Thoracic aorta (tissue), 2 donors: ENCODE measurements around the gene DUSP7. TPM values are rescaled to one million over a fixed set of nuclear protein-coding genes. Genes with fewer than 3 reads are reported as not detected.

Experiments
- ATAC-seq: fragments of 150-250 bp; one replicate; pipeline ENCODE4 v1.8.0; 2017; ENCODE audit warnings: low read depth; ENCODE audit not compliant: insufficient number of reproducible peaks, low FRiP score
- DNase-seq: peaks from one replicate; pipeline ENCODE4 v3.0.0-alpha.2; 2020; ENCODE audit warnings: low spot score
- H3K27ac ChIP-seq, 2 donors: fragments of 200-600 bp; sonication (generic); 1 replicate in 1 of 2; 2 replicates in 1 of 2; pipeline ENCODE4 v1.5.1; 2016; ENCODE audit warnings: mild to moderate bottlenecking in 2 of 2, moderate library complexity in 2 of 2
- H3K27me3 ChIP-seq: fragments of 200-600 bp; sonication (generic); replicated peaks from 2 replicates; pipeline ENCODE4 v1.6.0; 2016; ENCODE audit warnings: mild to moderate bottlenecking; ENCODE audit not compliant: insufficient read depth
- H3K36me3 ChIP-seq: fragments of 200-600 bp; sonication (generic); one replicate; pipeline ENCODE4 v1.5.1; 2016
- H3K4me1 ChIP-seq, 2 donors: fragments of 200-600 bp; sonication (generic); 1 replicate in 1 of 2; 2 replicates in 1 of 2; pipeline versions ENCODE4 v1.5.1 to v1.6.0; 2016; ENCODE audit warnings: low read depth in 2 of 2, mild to moderate bottlenecking in 1 of 2; ENCODE audit not compliant: control insufficient read depth in 1 of 2
- H3K4me3 ChIP-seq: fragments of 200-600 bp; sonication (generic); 2 replicates; pipeline ENCODE4 v1.5.1; 2016; ENCODE audit warnings: mild to moderate bottlenecking
- H3K9me3 ChIP-seq: fragments of 200-600 bp; sonication (generic); 2 replicates; pipeline ENCODE4 v1.5.1; 2016
- CTCF ChIP-seq: fragments of 200-600 bp; sonication (generic); IDR thresholded peaks from one replicate; pipeline ENCODE4 v1.5.1; 2019; ENCODE audit warnings: antibody characterized with exemption
- total RNA-seq, 2 donors: library from RNA; depleted of rRNA; stranded (reverse); fragments of >200 nt; gene quantifications; one replicate each; pipeline versions ENCODE4 v1.1.0 to v1.2.3, GENCODE V29; 2016

DUSP7 gene
- total RNA-seq, 2 donors from 2014 or later = 41.1 to 42.2 TPM

- no peaks in the 10 kb centered on the region for H3K9me3 ChIP-seq
- H3K27me3 ChIP-seq = no peaks in the 10 kb centered on the region
- ATAC-seq = no peak
- H3K27ac ChIP-seq = no peak overlapping the region
- peaks cover 14 to 28% of the 10 kb centered on the region in 2 donors for H3K4me1 ChIP-seq
- DNase-seq = no peak
- no peak for TF ChIP-seq CTCF
- no peaks in the 10 kb centered on the region for H3K36me3 ChIP-seq
- H3K4me3 ChIP-seq = no peak overlapping the region
Observed at GRCh38 chr3:52067046-52067445, 10.7 kb upstream of the DUSP7 start.

- TF ChIP-seq CTCF = no peak
- DNase-seq (no peak), ATAC-seq (no peak)
- Histone ChIP-seq H3K36me3 (no peaks in the 10 kb centered on the region), H3K4me1 (peaks cover 2 to 14% of the 10 kb centered on the region in 2 donors), H3K27me3 (no peaks in the 10 kb centered on the region), H3K27ac (no peak overlapping the region), H3K4me3 (no peak overlapping the region), H3K9me3 (no peaks in the 10 kb centered on the region)
Observed at GRCh38 chr3:52065264-52065756, 8.9 kb upstream of the DUSP7 start.

GRCh38 chr3:52064561-52064960 is 8.2 kb upstream of the DUSP7 start:
- Histone ChIP-seq H3K4me1 (peaks cover 0 to 6% of the 10 kb centered on the region in 2 donors), H3K9me3 (no peaks in the 10 kb centered on the region), H3K36me3 (no peaks in the 10 kb centered on the region), H3K27me3 (no peaks in the 10 kb centered on the region), H3K4me3 (no peak overlapping the region), H3K27ac (no peak overlapping the region)
- ATAC-seq (no peak), DNase-seq (no peak)
- no peak for TF ChIP-seq CTCF

GRCh38 chr3:52063026-52063723 is 6.8 kb upstream of the DUSP7 start:
- DNase-seq (no peak), ATAC-seq (no peak)
- no peaks in the 10 kb centered on the region for H3K27me3 ChIP-seq
- H3K4me1 ChIP-seq = peaks cover 0 to 6% of the 10 kb centered on the region in 2 donors
- H3K9me3 ChIP-seq = no peaks in the 10 kb centered on the region
- TF ChIP-seq CTCF = no peak
- no peaks in the 10 kb centered on the region for H3K36me3 ChIP-seq
- H3K4me3 ChIP-seq = no peak overlapping the region
- H3K27ac ChIP-seq = no peak overlapping the region

GRCh38 chr3:52062505-52062904 is 6.1 kb upstream of the DUSP7 start:
- DNase-seq = peak; percentile 57
- Histone ChIP-seq H3K36me3 (no peaks in the 10 kb centered on the region), H3K27me3 (no peaks in the 10 kb centered on the region), H3K27ac (no peak overlapping the region), H3K4me1 (peaks cover 4 to 12% of the 10 kb centered on the region in 2 donors), H3K9me3 (no peaks in the 10 kb centered on the region), H3K4me3 (no peak overlapping the region)
- no peak for ATAC-seq
- TF ChIP-seq CTCF = no peak
